ENCODE measurements around the gene ZNF555.

GRCh38 chr19:2802826-2803225 is 38.4 kb upstream of the ZNF555 start:
- TF ChIP-seq TAF1 (IDR thresholded peaks at IDR 0.05; ENCODE audit: borderline replicate concordance, insufficient read depth, low read length) (no peak), POLR2AphosphoS5 (IDR thresholded peaks at IDR 0.05; ENCODE audit: low read depth, low read length) (no peak), SIN3A (IDR thresholded peaks at IDR 0.05; ENCODE audit: borderline replicate concordance, insufficient read depth, low read length) (no peak)
- TF ChIP-seq, protein P1, sequence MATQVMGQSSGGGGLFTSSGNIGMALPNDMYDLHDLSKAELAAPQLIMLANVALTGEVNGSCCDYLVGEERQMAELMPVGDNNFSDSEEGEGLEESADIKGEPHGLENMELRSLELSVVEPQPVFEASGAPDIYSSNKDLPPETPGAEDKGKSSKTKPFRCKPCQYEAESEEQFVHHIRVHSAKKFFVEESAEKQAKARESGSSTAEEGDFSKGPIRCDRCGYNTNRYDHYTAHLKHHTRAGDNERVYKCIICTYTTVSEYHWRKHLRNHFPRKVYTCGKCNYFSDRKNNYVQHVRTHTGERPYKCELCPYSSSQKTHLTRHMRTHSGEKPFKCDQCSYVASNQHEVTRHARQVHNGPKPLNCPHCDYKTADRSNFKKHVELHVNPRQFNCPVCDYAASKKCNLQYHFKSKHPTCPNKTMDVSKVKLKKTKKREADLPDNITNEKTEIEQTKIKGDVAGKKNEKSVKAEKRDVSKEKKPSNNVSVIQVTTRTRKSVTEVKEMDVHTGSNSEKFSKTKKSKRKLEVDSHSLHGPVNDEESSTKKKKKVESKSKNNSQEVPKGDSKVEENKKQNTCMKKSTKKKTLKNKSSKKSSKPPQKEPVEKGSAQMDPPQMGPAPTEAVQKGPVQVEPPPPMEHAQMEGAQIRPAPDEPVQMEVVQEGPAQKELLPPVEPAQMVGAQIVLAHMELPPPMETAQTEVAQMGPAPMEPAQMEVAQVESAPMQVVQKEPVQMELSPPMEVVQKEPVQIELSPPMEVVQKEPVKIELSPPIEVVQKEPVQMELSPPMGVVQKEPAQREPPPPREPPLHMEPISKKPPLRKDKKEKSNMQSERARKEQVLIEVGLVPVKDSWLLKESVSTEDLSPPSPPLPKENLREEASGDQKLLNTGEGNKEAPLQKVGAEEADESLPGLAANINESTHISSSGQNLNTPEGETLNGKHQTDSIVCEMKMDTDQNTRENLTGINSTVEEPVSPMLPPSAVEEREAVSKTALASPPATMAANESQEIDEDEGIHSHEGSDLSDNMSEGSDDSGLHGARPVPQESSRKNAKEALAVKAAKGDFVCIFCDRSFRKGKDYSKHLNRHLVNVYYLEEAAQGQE (IDR thresholded peaks at IDR 0.05; ENCODE audit: insufficient read depth in 1 of 2, low read depth in 2 of 2, low read length in 2 of 2), result no peak
